Measurements from ENCODE around the gene KRTAP20-3. TPM values are rescaled to one million over a fixed set of nuclear protein-coding genes. Genes with fewer than 3 reads are reported as not detected.

KRTAP20-3 gene
- polyA plus RNA-seq: not detected

GRCh38 chr21:30642564-30642963 is at the start of gene KRTAP20-3:
KRTAP20-3 (plus strand) TSS chr21:30642864.
- Mint-ChIP-seq H3K27me3 (ENCODE audit: low read depth in 3 of 3) (peaks cover 0 to 4% (median 0%) of the 10 kb centered on the region in 3 donors), H3K4me1 (no peaks in the 10 kb centered on the region), H3K4me3 (no peak within 1 kb of the TSS), H3K9me3 (peaks cover 1 to 52% (median 22%) of the 10 kb centered on the region in 6 donors), H3K27ac (no peak within 1 kb of the TSS), H3K36me3 (no peaks in the 10 kb centered on the region)
- no peak for DNase-seq

DNA sequence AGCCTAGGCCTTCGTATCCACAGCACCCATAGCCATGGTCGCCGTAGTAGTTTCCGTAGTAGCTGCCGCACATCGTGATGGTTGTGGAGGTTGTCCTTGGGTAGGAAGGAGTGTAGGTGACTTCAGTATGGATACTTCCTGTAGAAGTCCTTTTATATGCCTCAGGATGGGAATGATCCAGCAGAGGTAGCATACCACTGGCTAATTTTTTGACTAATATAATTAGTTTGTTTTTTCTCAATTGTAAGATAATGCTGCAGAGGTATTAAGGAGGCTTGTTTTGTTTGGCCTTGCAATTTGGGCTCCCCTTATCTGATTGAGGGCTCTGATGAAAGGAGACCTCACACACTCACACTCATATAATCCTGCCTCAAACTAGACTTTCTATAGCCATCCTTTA is 43.9 kb upstream of the KRTAP20-3 start, which contains the start of gene KRTAP6-2:
Gene KRTAP6-2 (minus strand): TSS at position 101 of the 400 bp plus-strand sequence. CDS start 28 bp downstream, at position 73.
- H3K27me3 Mint-ChIP-seq (ENCODE audit: low read depth in 3 of 3): no peaks in the 10 kb centered on the region
- H3K4me3 Mint-ChIP-seq: no peak within 1 kb of the TSS
- no peak for DNase-seq
- no peak within 1 kb of the TSS for H3K27ac Mint-ChIP-seq
- peaks cover 10 to 53% (median 17%) of the 10 kb centered on the region in 6 donors for H3K9me3 Mint-ChIP-seq
- H3K4me1 Mint-ChIP-seq: no peaks in the 10 kb centered on the region
- H3K36me3 Mint-ChIP-seq: peaks cover 0 to 4% (median 3%) of the 10 kb centered on the region in 3 donors

GRCh38 chr21:30600787-30601186 is 41.9 kb upstream of the KRTAP20-3 start, which contains the start of gene KRTAP22-1:
KRTAP22-1 (plus strand) TSS chr21:30601087.
- Mint-ChIP-seq H3K36me3 (peaks cover 0 to 4% (median 3%) of the 10 kb centered on the region in 3 donors), H3K4me1 (no peaks in the 10 kb centered on the region), H3K27ac (no peak within 1 kb of the TSS), H3K9me3 (peaks cover 10 to 57% (median 22%) of the 10 kb centered on the region in 6 donors), H3K27me3 (ENCODE audit: low read depth in 3 of 3) (peaks cover 0 to 3% (median 0%) of the 10 kb centered on the region in 3 donors), H3K4me3 (no peak within 1 kb of the TSS)
- no peak for DNase-seq

DNA sequence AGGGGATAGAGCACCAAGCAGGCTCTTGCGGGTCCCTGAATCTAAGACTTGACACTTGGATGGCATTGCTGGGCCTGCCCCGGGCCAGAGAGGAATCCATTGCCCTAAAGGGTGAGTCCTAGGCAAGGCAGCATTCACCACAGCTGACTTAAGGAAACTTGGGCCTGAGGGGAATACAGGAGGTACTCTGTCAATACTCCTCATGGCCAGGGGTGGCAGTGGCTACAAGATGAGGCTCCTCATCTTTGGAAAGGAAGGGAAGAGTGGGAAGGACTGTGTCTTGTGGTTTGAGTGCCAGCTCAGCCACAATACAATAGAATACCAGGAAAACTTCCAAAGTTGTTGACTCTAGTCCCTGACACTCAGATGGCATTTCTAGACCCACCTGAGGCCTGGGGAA is 36.7 kb upstream of the KRTAP20-3 start:
- no peak for DNase-seq
- Mint-ChIP-seq H3K4me3 (no peak overlapping the region), H3K27ac (no peak overlapping the region), H3K4me1 (no peaks in the 10 kb centered on the region), H3K9me3 (peaks cover 11 to 60% (median 24%) of the 10 kb centered on the region in 6 donors), H3K27me3 (ENCODE audit: low read depth in 3 of 3) (peaks cover 0 to 3% (median 1%) of the 10 kb centered on the region in 3 donors), H3K36me3 (peaks cover 0 to 3% (median 0%) of the 10 kb centered on the region in 3 donors)

DNA sequence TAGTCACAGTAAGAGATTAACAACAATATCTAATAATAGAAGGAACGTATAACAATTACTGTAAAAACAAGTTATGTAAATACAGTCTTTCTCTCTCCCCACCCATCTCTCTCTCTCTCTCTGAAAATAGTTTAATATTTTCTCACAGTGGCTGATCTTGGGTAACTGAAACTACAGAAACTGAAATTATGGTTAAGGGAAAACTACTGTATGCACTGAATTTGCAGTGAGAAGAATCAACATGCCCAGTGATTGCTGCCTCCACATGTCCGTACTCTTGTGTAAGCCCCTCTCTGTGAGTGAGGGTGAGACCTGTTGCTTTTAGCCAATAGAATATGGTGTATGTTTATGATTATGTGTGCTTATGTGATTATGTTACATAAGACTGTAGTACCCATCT is 30.5 kb upstream of the KRTAP20-3 start:
- peaks cover 0 to 1% (median 0%) of the 10 kb centered on the region in 3 donors for H3K27me3 Mint-ChIP-seq (ENCODE audit: low read depth in 3 of 3)
- no peaks in the 10 kb centered on the region for H3K36me3 Mint-ChIP-seq
- H3K4me1 Mint-ChIP-seq: no peaks in the 10 kb centered on the region
- DNase-seq: no peak
- no peak overlapping the region for H3K27ac Mint-ChIP-seq
- no peak overlapping the region for H3K4me3 Mint-ChIP-seq
- peaks cover 6 to 26% (median 16%) of the 10 kb centered on the region in 6 donors for H3K9me3 Mint-ChIP-seq

GRCh38 chr21:30613836-30614235 is 28.8 kb upstream of the KRTAP20-3 start, which contains the start of gene KRTAP6-1:
KRTAP6-1 (minus strand) TSS chr21:30613930; CDS start chr21:30613904, 26 bp downstream.
- no peaks in the 10 kb centered on the region for H3K36me3 Mint-ChIP-seq
- H3K27me3 Mint-ChIP-seq (ENCODE audit: low read depth in 3 of 3): no peaks in the 10 kb centered on the region
- peaks cover 4 to 17% (median 8%) of the 10 kb centered on the region in 6 donors for H3K9me3 Mint-ChIP-seq
- no peak for DNase-seq
- no peak within 1 kb of the TSS for H3K27ac Mint-ChIP-seq
- no peaks in the 10 kb centered on the region for H3K4me1 Mint-ChIP-seq
- no peak within 1 kb of the TSS for H3K4me3 Mint-ChIP-seq

GRCh38 chr21:30615199-30615598 is 27.5 kb upstream of the KRTAP20-3 start:
- Mint-ChIP-seq H3K9me3 (peaks cover 4 to 17% (median 6%) of the 10 kb centered on the region in 6 donors), H3K4me1 (no peaks in the 10 kb centered on the region), H3K27me3 (ENCODE audit: low read depth in 3 of 3) (no peaks in the 10 kb centered on the region), H3K36me3 (no peaks in the 10 kb centered on the region), H3K27ac (no peak overlapping the region), H3K4me3 (no peak overlapping the region)
- DNase-seq: no peak

DNA sequence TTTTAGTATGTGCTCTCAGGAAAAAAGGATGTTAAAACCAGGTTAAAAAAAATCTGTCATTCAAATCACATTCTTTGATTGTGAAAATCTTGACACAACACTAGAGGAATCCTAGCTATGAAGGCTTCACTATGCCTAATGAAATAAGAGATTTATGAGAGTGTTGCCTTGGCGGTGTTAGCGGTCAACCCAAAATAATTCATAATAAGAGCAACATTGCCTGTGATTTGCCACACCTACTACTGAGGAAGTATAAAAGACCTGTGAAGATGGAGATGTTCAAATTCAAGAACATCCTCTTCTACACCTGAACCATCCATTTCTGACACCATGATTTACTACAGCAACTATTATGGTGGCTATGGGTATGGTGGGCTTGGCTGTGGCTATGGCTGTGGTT is 26.5 kb upstream of the KRTAP20-3 start, which contains the start of gene KRTAP20-1:
Gene KRTAP20-1 (plus strand): TSS at position 301 of the 400 bp plus-strand sequence. CDS start 30 bp downstream, at position 331.
- no peak for DNase-seq
- peaks cover under 1 to 13% (median 5%) of the 10 kb centered on the region in 6 donors for H3K9me3 Mint-ChIP-seq

GRCh38 chr21:30620080-30620479 is 22.6 kb upstream of the KRTAP20-3 start:
- H3K4me1 Mint-ChIP-seq: no peaks in the 10 kb centered on the region
- no peak for DNase-seq
- H3K36me3 Mint-ChIP-seq: no peaks in the 10 kb centered on the region
- no peak overlapping the region for H3K4me3 Mint-ChIP-seq
- H3K27me3 Mint-ChIP-seq (ENCODE audit: low read depth in 3 of 3): no peaks in the 10 kb centered on the region
- H3K9me3 Mint-ChIP-seq: peaks cover 7 to 23% (median 14%) of the 10 kb centered on the region in 6 donors
- H3K27ac Mint-ChIP-seq: no peak overlapping the region

More for the DNA sequence above, 26.5 kb upstream of the KRTAP20-3 start, which contains the start of gene KRTAP20-1:
- Mint-ChIP-seq H3K4me3 (no peak within 1 kb of the TSS), H3K27ac (no peak within 1 kb of the TSS), H3K4me1 (no peaks in the 10 kb centered on the region), H3K36me3 (no peaks in the 10 kb centered on the region), H3K27me3 (ENCODE audit: low read depth in 3 of 3) (no peaks in the 10 kb centered on the region)

DNA sequence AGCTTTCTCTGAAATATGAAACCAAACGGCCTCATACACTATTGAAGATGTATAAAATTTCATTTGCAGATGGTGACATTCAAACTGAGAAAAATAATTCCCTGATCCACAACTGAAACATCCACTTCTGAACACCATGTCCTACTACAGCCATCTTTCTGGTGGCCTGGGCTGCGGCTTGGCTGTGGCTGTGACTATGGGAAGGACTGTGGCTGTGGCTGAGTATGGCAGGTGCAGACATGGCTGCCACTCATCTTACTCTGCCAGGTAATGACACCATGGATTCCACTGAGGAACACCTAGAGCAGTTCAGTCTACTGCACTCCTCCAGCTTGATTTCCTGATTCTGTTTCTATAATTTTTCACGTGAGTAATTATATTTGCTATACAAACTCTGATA is 22.1 kb upstream of the KRTAP20-3 start, which contains the start of gene KRTAP20-4:
Gene KRTAP20-4 (plus strand): TSS at position 106 of the 400 bp plus-strand sequence.
- no peaks in the 10 kb centered on the region for H3K27me3 Mint-ChIP-seq (ENCODE audit: low read depth in 3 of 3)
- no peaks in the 10 kb centered on the region for H3K36me3 Mint-ChIP-seq
- no peak within 1 kb of the TSS for H3K27ac Mint-ChIP-seq

DNA sequence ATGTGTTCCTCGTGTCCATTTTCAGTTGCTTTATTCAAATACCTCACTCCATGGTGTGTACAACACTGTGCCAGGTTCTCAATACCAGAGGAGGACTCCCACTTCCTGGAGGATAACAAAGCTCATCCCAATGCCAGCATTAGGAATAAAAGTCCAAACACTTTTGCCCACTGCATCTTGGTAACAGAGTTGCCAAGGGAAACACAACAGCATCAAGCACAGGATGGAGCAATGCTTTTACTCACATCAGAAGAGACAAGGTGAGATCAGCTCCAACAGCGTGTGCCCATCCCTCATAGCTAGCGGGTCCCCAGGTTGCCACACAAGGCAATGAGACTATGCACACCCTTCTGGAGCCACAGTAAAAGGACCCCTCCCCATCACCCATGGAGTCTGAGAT is 19.3 kb upstream of the KRTAP20-3 start:
- Mint-ChIP-seq H3K27ac (no peak overlapping the region), H3K4me3 (no peak overlapping the region), H3K36me3 (peaks cover 0 to 3% (median 0%) of the 10 kb centered on the region in 3 donors), H3K27me3 (ENCODE audit: low read depth in 3 of 3) (no peaks in the 10 kb centered on the region), H3K9me3 (peaks cover 7 to 28% (median 18%) of the 10 kb centered on the region in 6 donors), H3K4me1 (no peaks in the 10 kb centered on the region)
- no peak for DNase-seq

More for the DNA sequence above, 22.1 kb upstream of the KRTAP20-3 start, which contains the start of gene KRTAP20-4:
- H3K4me3 Mint-ChIP-seq: no peak within 1 kb of the TSS
- H3K4me1 Mint-ChIP-seq: no peaks in the 10 kb centered on the region
- H3K9me3 Mint-ChIP-seq: peaks cover 7 to 24% (median 13%) of the 10 kb centered on the region in 6 donors
- no peak for DNase-seq

GRCh38 chr21:30625449-30626165 is 17.1 kb upstream of the KRTAP20-3 start:
- no peak for DNase-seq
- H3K27me3 Mint-ChIP-seq (ENCODE audit: low read depth in 3 of 3): no peaks in the 10 kb centered on the region

DNA sequence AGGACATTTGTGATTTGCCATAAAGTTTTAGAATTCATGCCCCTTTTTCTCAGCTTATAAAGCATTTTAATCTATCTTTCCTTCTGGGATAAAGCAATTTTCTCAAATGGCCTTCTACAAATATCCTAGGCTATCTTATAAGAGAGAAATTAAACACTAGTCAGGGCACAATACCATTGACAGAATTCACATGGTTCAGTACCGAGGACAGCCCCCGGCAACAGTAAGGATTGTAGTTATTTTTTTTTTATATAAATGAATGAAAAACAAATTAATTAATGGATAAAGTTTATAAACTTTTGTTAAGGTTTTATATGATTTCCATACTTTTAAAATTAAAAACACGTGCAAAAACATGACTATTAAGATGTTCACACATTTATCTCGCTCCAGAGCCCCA is 14.6 kb upstream of the KRTAP20-3 start:
- no peaks in the 10 kb centered on the region for H3K4me1 Mint-ChIP-seq
- no peak for DNase-seq
- H3K36me3 Mint-ChIP-seq: peaks cover 0 to 3% (median 0%) of the 10 kb centered on the region in 3 donors
- H3K4me3 Mint-ChIP-seq: no peak overlapping the region
- peaks cover 11 to 43% (median 29%) of the 10 kb centered on the region in 6 donors for H3K9me3 Mint-ChIP-seq
- H3K27me3 Mint-ChIP-seq (ENCODE audit: low read depth in 3 of 3): no peaks in the 10 kb centered on the region
- no peak overlapping the region for H3K27ac Mint-ChIP-seq

More at GRCh38 chr21:30625449-30626165, 17.1 kb upstream of the KRTAP20-3 start:
- H3K4me3 Mint-ChIP-seq: no peak overlapping the region
- no peaks in the 10 kb centered on the region for H3K4me1 Mint-ChIP-seq
- H3K36me3 Mint-ChIP-seq: peaks cover 0 to 3% (median 0%) of the 10 kb centered on the region in 3 donors
- peaks cover 7 to 30% (median 19%) of the 10 kb centered on the region in 6 donors for H3K9me3 Mint-ChIP-seq
- H3K27ac Mint-ChIP-seq: no peak overlapping the region

DNA sequence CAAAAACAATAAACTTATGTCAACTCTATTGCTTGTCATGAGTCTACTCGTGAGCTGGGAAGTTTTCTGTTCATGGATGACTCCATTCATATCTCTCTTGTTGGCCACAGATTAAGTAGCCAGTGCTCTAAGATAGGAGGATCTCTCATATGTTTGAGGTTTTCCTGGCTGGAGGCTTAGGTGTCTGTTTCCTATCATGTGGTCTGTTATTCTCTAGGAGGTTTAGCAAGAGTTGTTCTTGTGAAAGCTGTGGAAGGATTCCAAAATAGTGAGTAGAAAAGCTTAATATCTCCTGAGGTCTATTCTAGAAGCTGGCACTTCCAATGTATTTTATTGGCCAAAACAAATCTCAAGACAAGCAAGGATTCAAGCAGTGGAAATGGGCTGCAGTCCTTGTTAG is 13.5 kb upstream of the KRTAP20-3 start:
- no peaks in the 10 kb centered on the region for H3K27me3 Mint-ChIP-seq (ENCODE audit: low read depth in 3 of 3)
- H3K27ac Mint-ChIP-seq: no peak overlapping the region
- H3K4me1 Mint-ChIP-seq: no peaks in the 10 kb centered on the region
- peaks cover 0 to 3% (median 0%) of the 10 kb centered on the region in 3 donors for H3K36me3 Mint-ChIP-seq
- H3K4me3 Mint-ChIP-seq: no peak overlapping the region
- peaks cover 4 to 42% (median 27%) of the 10 kb centered on the region in 6 donors for H3K9me3 Mint-ChIP-seq
- DNase-seq: no peak

Measured in immature natural killer cell (primary cell).